ENCODE data around the gene CACNA1B.

CACNA1B gene

GRCh38 chr9:138024131-138024530 lies 146.5 kb downstream of the CACNA1B start:
- TF ChIP-seq CEBPB (IDR thresholded peaks at IDR 0.05) (no peak), EP300 (IDR thresholded peaks at IDR 0.05; ENCODE audit: borderline replicate concordance) (no peak), USF1 (IDR thresholded peaks at IDR 0.05) (no peak), CREB1 (IDR thresholded peaks at IDR 0.05; ENCODE audit: low read depth) (no peak), TAF1 (IDR thresholded peaks at IDR 0.05; ENCODE audit: low read depth) (no peak), YY1 (IDR thresholded peaks at IDR 0.05; ENCODE audit: low read depth) (no peak), ZBTB7A (IDR thresholded peaks at IDR 0.05; ENCODE audit: low read depth) (no peak), MAX (IDR thresholded peaks at IDR 0.05) (no peak), TCF12 (IDR thresholded peaks at IDR 0.05; ENCODE audit: low read depth) (no peak), RAD21 (IDR thresholded peaks at IDR 0.05; ENCODE audit: low read depth) (no peak), EGR1 (IDR thresholded peaks at IDR 0.05) (no peak)

- TF ChIP-seq ZBTB7A (IDR thresholded peaks at IDR 0.05; ENCODE audit: low read depth) (no peak), TCF12 (IDR thresholded peaks at IDR 0.05; ENCODE audit: low read depth) (no peak), CREB1 (IDR thresholded peaks at IDR 0.05; ENCODE audit: low read depth) (no peak), RAD21 (IDR thresholded peaks at IDR 0.05; ENCODE audit: low read depth) (no peak), TAF1 (IDR thresholded peaks at IDR 0.05; ENCODE audit: low read depth) (no peak), CEBPB (IDR thresholded peaks at IDR 0.05) (no peak), REST (IDR thresholded peaks at IDR 0.05; ENCODE audit: low read depth) (no peak), MAX (IDR thresholded peaks at IDR 0.05) (no peak), USF1 (IDR thresholded peaks at IDR 0.05) (no peak), NFIC (IDR thresholded peaks at IDR 0.05) (no peak), EGR1 (IDR thresholded peaks at IDR 0.05) (no peak), TEAD4 (IDR thresholded peaks at IDR 0.05) (no peak)
These were observed 147.3 kb downstream of the CACNA1B start for GRCh38 chr9:138024831-138025291.

GRCh38 chr9:138025417-138025816 lies 147.8 kb downstream of the CACNA1B start:
- TF ChIP-seq TEAD4 (IDR thresholded peaks at IDR 0.05) (no peak), REST (IDR thresholded peaks at IDR 0.05; ENCODE audit: low read depth) (no peak), CEBPB (IDR thresholded peaks at IDR 0.05) (no peak), CREB1 (IDR thresholded peaks at IDR 0.05; ENCODE audit: low read depth) (no peak), FOXM1 (IDR thresholded peaks at IDR 0.05; ENCODE audit: borderline replicate concordance, low read depth) (no peak), MAX (IDR thresholded peaks at IDR 0.05) (no peak), YY1 (IDR thresholded peaks at IDR 0.05; ENCODE audit: low read depth) (no peak)

GRCh38 chr9:138025908-138026307 lies 148.3 kb downstream of the CACNA1B start:
- no peak for TF ChIP-seq RAD21 (IDR thresholded peaks at IDR 0.05; ENCODE audit: low read depth)
- no peak for TF ChIP-seq MAX (IDR thresholded peaks at IDR 0.05)
- TF ChIP-seq CREB1 (IDR thresholded peaks at IDR 0.05; ENCODE audit: low read depth): no peak
- TF ChIP-seq YY1 (IDR thresholded peaks at IDR 0.05; ENCODE audit: low read depth): no peak
- TF ChIP-seq TAF1 (IDR thresholded peaks at IDR 0.05; ENCODE audit: low read depth): no peak
- no peak for TF ChIP-seq EGR1 (IDR thresholded peaks at IDR 0.05)
- TF ChIP-seq EP300 (IDR thresholded peaks at IDR 0.05; ENCODE audit: borderline replicate concordance): no peak
- TF ChIP-seq USF1 (IDR thresholded peaks at IDR 0.05): no peak
- no peak for TF ChIP-seq FOXM1 (IDR thresholded peaks at IDR 0.05; ENCODE audit: borderline replicate concordance, low read depth)
- no peak for TF ChIP-seq ZBTB7A (IDR thresholded peaks at IDR 0.05; ENCODE audit: low read depth)
- no peak for TF ChIP-seq NFIC (IDR thresholded peaks at IDR 0.05)
- no peak for TF ChIP-seq CEBPB (IDR thresholded peaks at IDR 0.05)
- no peak for TF ChIP-seq REST (IDR thresholded peaks at IDR 0.05; ENCODE audit: low read depth)
- TF ChIP-seq TEAD4 (IDR thresholded peaks at IDR 0.05): no peak
- no peak for TF ChIP-seq TCF12 (IDR thresholded peaks at IDR 0.05; ENCODE audit: low read depth)

All from Ishikawa (cell line).